Epithelial cell of esophagus (primary cell): Measurements from ENCODE around the gene OR2T34.

ENCODE experiments used
- DNase-seq: peaks from one replicate; pipeline ENCODE4 v3.0.0; 2010; ENCODE audit warnings: low read depth
- H3K4me3 ChIP-seq: 2 replicates; pipeline ENCODE4 v1.5.1; 2011; ENCODE audit warnings: mild to moderate bottlenecking, low read length, control low read depth
- CTCF ChIP-seq: IDR thresholded peaks from 2 replicates; pipeline ENCODE4 v1.5.1; 2011; ENCODE audit warnings: low read depth, mild to moderate bottlenecking, low read length, control low read depth, inconsistent platforms; ENCODE audit not compliant: insufficient read depth; ENCODE audit errors: missing control alignments

OR2T34 gene

DNA sequence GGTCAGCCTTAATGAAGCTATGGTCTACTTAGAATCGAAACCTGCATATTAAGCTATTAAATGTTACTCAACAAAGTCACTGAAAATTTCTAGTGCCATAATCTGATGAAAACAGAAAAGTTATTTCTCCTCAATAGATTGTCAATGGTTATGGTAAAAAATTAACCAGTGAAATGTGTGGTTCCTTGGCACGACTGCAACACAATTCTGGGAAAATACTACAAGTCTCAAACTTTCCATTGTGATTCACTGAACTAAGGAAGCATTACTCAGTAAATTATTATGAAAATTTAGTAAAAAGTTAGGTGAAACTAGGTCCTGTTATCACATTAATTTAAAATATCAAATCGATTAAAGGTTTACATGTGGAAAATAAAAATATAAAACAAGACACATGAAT lies 35.7 kb upstream of the OR2T34 start:
- H3K4me3 ChIP-seq, result no peak overlapping the region
- TF ChIP-seq CTCF, result no peak
- DNase-seq, result no peak

DNA sequence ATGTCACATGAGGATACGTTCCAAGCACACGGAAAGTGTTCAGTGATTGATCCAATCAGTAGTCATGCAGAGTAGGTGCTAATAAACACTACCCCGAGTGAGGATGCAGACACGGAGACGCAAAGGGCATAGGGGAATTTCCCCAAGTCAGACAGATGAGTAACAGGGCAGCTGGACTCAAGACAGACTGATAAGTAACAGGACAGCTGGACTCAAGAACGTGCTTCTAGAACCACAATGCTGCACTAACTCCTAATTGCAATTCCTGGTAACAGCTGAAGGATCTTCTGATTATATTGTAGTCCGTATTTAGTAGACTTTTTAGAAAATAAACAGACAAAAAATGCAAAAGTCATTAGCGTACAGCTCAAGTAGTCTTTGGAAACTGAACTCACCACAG lies 24.8 kb upstream of the OR2T34 start:
- H3K4me3 ChIP-seq, result no peak overlapping the region
- TF ChIP-seq CTCF, result no peak
- DNase-seq, result no peak

- no peak within 1 kb of the TSS for H3K4me3 ChIP-seq
- no peak for DNase-seq
- no peak for TF ChIP-seq CTCF
These were observed 23.0 kb upstream of the OR2T34 start, which contains the start of gene OR2T10 for GRCh38 chr1:248597589-248597988. Gene OR2T10, minus strand, starts transcription at chr1:248597700. Its CDS starts 3,932 bp downstream, at chr1:248593768.

- no peak overlapping the region for H3K4me3 ChIP-seq
- TF ChIP-seq CTCF, result no peak
- no peak for DNase-seq
These were observed 22.1 kb upstream of the OR2T34 start for GRCh38 chr1:248596615-248597014.

GRCh38 chr1:248593226-248593625 lies 18.7 kb upstream of the OR2T34 start:
- no peak for TF ChIP-seq CTCF
- no peak overlapping the region for H3K4me3 ChIP-seq
- DNase-seq, result no peak

GRCh38 chr1:248592655-248593054 lies 18.1 kb upstream of the OR2T34 start:
- no peak for TF ChIP-seq CTCF
- H3K4me3 ChIP-seq, result no peak overlapping the region
- no peak for DNase-seq

- H3K4me3 ChIP-seq, result no peak overlapping the region
- DNase-seq, result no peak
- TF ChIP-seq CTCF, result no peak
These were observed 15.5 kb upstream of the OR2T34 start for GRCh38 chr1:248590055-248590454.
